NCI-H2196 (cell line): ENCODE results near the gene SLC30A3.

Source experiments
- DNase-seq: peaks from one replicate; lab custom pipeline; 2025; ENCODE audit not compliant: unreplicated experiment; lab: John Stamatoyannopoulos, UW

The SLC30A3 gene

GRCh38 chr2:27208486-27209050 is 54.3 kb downstream of the SLC30A3 start:
- DNase-seq, result no peak

- no peak for DNase-seq
These were observed 56.5 kb downstream of the SLC30A3 start for GRCh38 chr2:27206346-27206745.

GRCh38 chr2:27205206-27205605 is 57.6 kb downstream of the SLC30A3 start:
- DNase-seq, result no peak

GRCh38 chr2:27204566-27204965 is 58.3 kb downstream of the SLC30A3 start:
- DNase-seq, result no peak

GRCh38 chr2:27203741-27204140 is 59.1 kb downstream of the SLC30A3 start:
- DNase-seq, result no peak
